HG03060 (cell line): Measurements from ENCODE around the gene CEP131.

ENCODE experiments used
- ATAC-seq: cut with Tn5 transposase; IDR thresholded peaks from one replicate; pipeline ENCODE4 v1.9.1; 2021; ENCODE audit warnings: low read depth, moderate number of reproducible peaks; ENCODE audit not compliant: unreplicated experiment

CEP131 gene

GRCh38 chr17:81222906-81223761 lies at the start of gene CEP131:
TSS of gene CEP131 (minus strand) at chr17:81222965. CDS start at chr17:81220056, 2,909 bp downstream.
- peak; percentile 91 for ATAC-seq

GRCh38 chr17:81271226-81271625 lies 48.5 kb upstream of the CEP131 start:
- ATAC-seq = no peak

GRCh38 chr17:81270279-81270678 lies 47.5 kb upstream of the CEP131 start:
- no peak for ATAC-seq

- ATAC-seq = no peak
Measured at GRCh38 chr17:81267390-81268067, 44.8 kb upstream of the CEP131 start.

GRCh38 chr17:81265576-81265975 lies 42.8 kb upstream of the CEP131 start:
- no peak for ATAC-seq

GRCh38 chr17:81264640-81265039 lies 41.9 kb upstream of the CEP131 start:
- ATAC-seq = no peak

GRCh38 chr17:81263371-81264181 lies 40.8 kb upstream of the CEP131 start:
- ATAC-seq = no peak

- no peak for ATAC-seq
Measured at GRCh38 chr17:81261582-81262336, 39.0 kb upstream of the CEP131 start.

GRCh38 chr17:81261096-81261495 lies 38.3 kb upstream of the CEP131 start:
- no peak for ATAC-seq

GRCh38 chr17:81260641-81261040 lies 37.9 kb upstream of the CEP131 start:
- ATAC-seq = no peak

- ATAC-seq = no peak
Measured at GRCh38 chr17:81260171-81260570, 37.4 kb upstream of the CEP131 start.

GRCh38 chr17:81259058-81259605 lies 36.4 kb upstream of the CEP131 start:
- ATAC-seq = no peak

GRCh38 chr17:81258292-81258691 lies 35.5 kb upstream of the CEP131 start:
- no peak for ATAC-seq

- no peak for ATAC-seq
Measured at GRCh38 chr17:81257533-81257932, 34.8 kb upstream of the CEP131 start.

- ATAC-seq = no peak
Measured at GRCh38 chr17:81256616-81257015, 33.9 kb upstream of the CEP131 start.

- ATAC-seq = no peak
Measured at GRCh38 chr17:81254955-81255717, 32.4 kb upstream of the CEP131 start.

- ATAC-seq = no peak
Measured at GRCh38 chr17:81253358-81254131, 30.8 kb upstream of the CEP131 start.

GRCh38 chr17:81252987-81253329 lies 30.2 kb upstream of the CEP131 start:
- ATAC-seq = no peak
